HG02678 (cell line): ENCODE results near the gene STARD5.
"Not testable (repeated sequence)": the region's sequence is repeated elsewhere in the genome, so short reads cannot be mapped to it uniquely, and the experiment has no call there.

Source experiments
- ATAC-seq: cut with Tn5 transposase; IDR thresholded peaks from one replicate; pipeline ENCODE4 v1.9.1; 2021; ENCODE audit warnings: mild to moderate bottlenecking, moderate library complexity; ENCODE audit not compliant: unreplicated experiment

The STARD5 gene

DNA sequence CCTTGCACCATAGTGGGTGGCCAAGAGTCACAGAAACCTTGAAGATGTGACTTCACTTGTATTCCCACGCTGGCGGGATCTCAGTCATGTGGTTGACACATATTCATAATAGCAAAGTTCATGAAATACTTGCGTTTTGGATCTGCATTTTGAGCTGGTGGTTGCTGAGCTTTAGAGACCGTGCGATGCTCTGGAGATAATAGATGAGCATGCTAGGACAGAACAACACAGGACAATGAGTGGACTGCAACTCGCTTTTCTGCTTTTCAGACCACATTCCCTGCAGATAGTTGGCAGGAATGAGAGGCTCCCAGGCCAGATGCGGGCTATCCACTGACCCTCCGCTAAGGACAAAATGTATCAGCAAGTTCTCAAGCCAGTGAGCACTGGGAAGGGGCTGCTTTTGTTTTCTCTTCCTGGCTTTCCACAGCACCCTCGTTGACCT lies 13.8 kb upstream of the STARD5 start:
- no peak for ATAC-seq

DNA sequence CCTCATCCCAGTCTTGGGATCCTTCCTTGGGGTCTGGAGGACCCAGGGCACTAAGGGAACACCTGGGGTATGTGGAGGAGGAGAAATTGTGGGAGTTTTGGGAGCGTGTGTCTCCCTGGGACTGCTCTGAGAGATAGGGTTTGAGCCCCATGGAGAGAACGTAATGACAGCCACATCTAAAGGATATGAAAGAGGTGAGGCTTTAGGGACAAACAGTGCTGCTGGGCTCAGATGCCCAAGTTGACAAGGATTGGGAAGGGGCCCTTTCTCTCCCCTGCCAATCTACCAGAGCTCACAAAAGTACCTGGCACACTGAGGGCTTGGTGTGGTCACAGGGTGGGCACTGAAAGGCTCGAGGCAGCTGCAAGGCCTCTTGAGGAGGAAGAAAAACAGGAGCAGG lies 13.3 kb upstream of the STARD5 start:
- no peak for ATAC-seq

DNA sequence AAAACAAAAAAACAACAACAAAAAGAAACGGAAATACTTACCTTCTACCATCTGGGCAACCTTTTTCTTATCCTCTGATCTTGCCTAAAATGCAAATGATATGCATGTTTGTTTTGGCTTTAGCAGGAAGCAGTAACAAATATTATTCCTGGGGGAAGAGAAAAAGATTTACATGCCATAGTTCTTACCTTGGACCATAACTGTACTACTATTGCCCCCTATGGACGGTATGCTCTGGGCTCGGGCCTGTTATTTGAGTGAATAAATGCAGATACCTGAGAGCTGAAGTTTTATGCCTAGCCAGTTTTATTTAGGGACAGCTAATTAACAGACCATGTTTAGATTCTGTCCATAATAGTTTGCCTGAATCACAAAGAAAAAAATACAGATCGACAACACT lies 12.6 kb upstream of the STARD5 start:
- ATAC-seq = no peak

DNA sequence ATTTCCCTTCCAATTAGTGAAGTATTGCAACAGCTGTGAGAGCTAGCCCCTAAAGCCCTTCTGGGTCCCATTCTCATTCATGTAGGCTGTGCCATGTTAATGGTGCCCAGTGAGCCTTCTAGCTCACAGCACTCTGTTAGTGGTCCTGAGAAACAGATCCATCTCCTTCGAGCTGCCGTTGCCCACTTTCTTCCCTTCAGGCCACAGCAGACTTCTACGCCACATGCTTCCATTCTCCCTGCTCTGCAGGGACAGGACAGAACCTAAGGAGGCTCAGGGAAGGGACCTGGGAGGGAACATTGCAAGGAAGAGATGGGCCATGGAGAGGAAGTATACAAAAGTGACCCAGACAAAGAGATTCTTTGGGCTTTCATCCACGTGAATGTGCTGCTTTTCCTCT lies 11.7 kb upstream of the STARD5 start:
- ATAC-seq = no peak

DNA sequence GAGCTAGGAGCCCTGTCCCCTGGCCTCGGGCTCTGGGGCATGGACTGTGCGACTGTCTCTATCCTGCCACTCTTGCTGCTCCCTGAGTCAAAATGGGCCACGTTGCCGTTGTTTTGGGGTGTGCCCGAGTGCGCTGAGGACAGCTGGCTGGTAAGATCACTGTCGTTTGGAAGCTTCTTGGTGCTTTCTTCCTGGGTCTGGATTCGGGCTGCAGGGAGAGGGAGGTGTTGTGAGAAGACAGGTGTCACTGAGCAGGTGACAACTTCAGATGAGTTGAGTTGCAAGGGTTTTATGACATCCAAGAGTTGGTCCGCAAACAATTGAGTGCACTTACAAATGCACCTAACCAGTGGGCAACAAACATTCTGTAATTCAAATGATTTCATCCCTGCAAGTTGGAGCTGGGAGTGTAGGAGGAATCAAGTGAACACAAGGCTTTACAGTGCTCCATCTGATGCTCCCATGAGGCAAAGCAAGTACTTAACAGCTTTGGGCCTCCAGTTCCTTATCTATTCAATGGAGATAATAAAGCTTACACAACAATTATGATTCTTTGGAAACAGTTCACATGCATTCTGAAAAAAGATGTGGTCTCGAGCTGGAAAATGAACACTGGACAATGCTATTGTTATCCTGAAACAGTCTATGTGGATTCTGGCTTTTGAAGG lies 11.0 kb upstream of the STARD5 start:
- no peak for ATAC-seq

DNA sequence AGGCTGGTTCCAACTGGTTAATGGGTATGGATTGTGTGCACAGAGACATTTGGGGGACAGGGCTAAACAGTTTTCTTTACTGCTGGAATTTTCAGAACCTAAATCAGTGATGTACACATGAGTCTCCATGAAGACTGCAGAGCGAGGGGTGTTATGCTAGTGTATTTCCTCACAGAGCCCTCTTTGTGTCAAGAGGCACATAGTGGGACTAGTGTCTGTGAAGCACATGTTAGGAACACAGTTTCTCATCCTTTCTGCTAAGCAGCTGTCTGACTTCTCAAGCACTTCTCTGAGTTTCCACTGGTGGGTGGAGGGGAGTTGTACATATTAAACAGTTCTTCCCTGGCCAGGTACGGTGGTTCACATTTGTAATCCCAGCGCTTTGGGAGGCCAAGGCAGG lies 9.4 kb upstream of the STARD5 start:
- ATAC-seq = no peak

DNA sequence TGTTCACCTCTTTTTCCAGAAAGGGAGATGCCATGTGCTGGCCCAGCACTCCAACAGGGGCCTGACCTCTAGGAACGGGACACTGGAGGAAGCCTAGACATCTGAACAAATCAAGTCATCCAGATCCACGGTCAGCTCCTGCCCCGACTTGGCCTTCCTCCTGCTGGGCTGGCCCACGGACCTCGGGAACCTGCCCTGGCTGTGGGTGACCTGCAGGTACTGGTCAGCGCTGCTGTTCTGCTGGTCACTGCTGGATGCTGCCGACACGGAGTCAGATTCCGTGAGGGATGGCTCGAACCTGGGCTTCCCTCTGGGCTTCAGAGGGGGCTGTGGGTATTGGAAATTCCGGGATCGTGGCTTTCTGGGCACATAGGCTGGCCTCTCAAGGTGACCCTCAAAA lies 8.4 kb upstream of the STARD5 start:
- ATAC-seq = no peak

DNA sequence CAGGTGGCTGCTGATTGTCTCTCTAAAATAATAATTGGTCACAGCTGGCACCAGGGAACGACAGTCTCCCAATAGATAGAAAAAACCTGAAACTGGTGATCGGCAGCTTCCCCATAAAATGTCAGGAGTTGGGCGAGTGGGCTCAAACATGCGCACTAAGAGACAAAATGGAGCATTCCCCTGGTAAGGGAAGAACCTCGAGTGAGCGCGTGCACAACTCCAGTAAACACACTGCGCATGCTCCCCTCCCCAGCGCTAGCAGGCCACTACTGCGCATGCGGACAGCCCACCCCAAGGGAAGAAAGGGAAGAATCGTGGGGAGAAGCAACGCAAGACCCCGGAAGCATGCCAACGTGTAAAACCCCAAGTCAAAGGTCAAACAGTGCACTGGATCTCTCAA lies 7.7 kb upstream of the STARD5 start:
- ATAC-seq = no peak

DNA sequence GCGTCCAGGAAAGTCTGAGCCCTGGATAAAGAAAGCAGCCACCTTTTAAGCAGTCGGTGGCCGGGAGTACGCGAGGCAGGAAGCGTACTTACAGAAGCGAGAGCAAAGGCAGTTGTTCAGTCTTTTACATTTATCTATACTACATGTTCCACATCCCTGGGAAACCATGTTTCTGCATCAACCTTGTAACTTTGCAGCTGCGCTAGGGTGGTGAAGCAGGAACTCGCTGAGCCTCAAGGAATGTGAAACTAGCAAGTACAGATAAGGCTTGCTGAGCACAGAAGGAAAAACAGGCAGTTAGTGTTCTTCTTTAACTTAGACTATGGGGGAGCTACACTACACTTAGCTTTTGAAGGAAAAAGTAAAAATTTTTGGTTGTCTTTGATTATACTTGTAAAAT lies 7.2 kb upstream of the STARD5 start:
- ATAC-seq = not testable (repeated sequence)

DNA sequence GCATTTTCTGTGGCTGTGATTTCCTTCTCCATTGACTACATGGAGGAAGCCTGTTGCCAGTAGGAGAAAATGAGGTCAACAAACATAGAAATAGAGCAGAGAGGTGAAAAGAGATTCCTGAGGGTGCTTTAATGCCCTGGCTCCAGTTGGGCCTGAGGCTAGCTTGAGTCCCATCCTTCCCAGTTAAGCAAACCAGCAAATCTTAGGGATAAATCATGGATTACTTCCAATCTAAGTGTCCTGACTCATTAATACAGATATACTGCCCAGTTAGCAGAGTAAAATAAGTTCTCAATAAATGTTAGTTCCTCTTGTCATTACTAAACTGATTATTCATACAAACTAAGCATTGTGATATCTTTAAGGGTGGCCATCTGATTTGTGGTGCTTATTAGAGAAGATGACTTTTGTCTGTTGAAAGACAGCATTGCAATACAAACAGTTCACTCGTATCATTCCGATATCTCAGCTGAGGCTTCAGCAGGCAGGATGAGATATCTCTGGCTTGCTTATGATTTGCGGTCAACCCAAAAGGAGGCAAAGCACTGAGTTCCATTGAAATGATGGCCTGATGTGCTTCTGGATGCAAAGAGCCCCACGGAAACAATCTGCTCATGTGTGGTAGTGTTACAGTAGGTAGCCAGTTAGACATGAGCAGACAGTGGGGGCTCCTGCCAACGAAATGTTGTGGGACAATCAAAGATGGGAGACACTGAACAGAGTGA lies 6.6 kb upstream of the STARD5 start:
- ATAC-seq = no peak

DNA sequence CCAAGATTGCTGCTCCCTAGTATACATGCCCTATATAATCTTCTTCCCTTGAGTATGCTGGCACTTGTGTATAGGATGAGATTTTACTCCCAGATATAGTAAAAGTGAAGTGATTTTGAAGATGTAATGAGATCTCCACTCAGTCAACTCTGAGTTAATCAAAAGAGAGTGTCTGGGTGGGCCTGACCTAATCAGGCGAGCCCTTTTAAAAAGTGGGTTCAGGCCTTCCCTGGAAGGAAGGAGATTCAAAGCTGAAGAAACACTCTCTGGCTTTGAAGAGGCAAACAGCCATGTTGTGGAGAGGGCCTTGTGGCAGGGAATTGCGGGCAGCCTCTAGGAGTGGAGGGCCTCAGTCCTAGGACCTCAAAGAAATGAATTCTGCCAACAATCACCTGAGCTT lies 5.5 kb upstream of the STARD5 start:
- ATAC-seq = no peak

DNA sequence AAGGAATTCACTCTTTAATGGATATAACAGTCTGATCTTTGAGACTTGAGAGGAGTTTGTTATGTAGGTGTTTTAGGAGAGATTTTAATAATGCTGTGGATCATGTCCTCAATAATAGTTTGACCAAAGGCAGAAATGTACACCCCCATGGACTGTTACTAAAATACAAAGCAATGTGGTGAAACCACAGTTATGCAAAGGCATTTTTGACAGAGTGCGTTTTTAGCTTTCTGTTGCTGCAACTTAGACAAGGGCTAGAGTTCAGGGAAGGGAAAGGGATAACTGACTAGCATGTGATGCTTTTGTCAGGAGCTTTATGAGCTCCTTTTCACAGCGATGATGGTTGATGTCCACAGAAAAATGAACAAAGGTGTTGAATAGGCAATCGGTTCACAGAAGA lies 3.6 kb upstream of the STARD5 start:
- no peak for ATAC-seq

DNA sequence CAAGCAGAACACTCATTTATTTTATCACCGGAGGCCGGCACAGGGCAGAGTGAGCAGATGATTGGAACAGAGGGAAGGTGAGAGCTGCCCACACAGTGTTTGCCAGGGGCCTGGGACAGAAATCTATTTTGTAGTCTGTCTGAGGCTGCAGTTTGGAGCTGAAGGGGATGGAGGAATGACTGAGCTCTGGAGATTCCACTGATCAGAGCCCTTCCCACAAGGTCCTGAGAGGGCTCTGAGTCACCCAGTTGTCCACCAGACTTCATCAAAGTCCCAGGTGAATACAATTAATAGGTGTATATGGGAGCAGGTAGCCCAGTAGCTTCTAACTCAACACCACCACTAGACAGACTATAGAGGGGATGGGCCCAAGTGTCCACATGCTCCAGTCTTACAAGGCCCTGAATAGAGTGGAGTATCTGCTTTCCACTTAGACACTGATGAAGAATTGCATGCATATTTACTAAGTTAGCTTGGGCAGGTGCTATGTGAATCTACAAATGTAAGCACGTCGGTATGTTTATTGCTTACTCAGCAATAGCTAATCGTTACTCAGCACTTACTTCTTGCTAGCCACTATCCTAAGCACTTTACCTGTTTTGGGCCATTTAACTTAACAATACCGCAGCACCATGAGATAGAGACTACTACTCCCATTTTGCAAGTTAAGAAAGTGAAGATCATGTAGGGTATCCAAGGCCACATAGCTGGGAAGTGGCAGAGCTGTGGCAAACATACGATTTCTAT lies 2.7 kb upstream of the STARD5 start:
- no peak for ATAC-seq

DNA sequence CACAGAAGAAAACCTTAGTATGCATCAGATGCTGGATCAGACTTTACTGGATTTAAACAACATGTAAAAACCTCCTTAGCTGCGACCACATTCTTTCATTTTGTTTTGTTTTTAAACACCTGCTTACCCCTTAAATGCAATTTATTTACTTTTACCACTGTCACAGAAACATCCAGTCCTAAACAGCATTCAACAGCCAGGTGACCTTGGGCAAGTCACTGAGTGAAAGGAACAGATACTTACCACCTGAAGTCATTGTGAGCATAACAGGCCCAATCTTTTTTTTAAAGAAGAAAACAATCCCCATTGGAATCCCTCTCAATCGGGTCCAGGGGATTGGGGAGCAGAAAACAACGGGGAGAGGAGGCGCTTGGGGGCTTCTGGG lies 390 bp downstream of the STARD5 start:
- ATAC-seq = peak; percentile 2

DNA sequence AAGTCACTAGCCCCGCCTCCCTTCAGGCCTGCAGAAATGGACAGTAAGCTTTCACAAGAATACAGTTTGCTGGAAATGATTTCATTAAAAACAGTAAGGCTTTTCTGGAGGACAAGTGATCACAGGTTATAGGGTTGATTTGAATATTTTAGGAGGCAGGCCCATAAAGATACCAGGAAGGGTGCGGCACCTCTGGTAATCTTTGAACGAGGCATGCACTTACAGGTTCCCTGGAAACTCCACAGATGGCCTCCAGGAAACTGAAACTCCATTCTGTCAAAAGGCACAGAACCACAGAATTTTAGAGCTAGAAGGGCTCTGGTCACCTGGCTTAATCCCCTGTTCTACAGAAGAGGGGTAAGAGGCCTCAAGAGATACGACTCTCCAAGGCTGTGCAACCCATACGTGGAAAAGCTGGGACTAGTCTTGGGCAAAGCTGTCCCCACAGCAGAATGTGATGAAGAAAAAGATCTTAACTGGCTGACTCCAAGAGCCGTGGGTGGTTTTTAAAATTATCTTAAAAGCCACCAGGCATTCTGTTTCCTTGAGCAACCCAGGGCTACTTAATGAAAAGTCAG lies 1.2 kb downstream of the STARD5 start:
- no peak for ATAC-seq

DNA sequence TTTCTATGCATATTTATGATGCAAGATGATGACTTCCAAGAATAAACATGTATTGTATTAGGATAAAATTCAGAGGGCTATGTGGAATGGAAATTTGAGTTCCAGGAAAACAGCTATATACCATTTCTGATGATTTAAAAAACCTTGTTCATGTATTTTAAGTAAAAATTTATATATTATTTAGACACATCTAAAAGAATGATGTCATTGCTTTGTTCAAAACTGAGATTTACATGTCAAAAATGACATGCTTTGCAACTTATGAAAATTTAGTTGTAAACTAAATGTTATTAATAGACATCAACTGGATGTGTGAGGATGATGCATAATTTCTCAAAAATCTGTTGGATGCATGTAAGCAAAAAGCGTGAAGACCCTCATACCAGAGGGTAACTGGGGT lies 2.3 kb downstream of the STARD5 start:
- ATAC-seq = no peak

DNA sequence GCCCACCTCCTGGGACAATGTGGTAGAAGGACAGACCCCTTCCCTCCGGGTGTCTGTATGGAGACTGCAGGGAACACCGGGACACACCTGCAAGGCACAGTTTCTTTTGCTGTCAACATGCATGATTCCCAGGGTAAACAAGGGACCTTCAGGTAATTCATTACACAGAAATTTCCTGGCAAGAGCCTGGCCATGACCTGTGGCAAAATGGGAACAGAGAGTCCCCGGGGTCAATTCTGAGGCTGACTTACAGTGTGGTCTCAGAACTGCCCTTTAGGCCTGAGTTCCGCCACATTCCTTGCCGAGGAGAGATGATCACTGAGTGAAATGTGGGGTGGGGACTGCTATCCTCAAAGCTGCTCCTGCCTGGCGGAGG lies 6.3 kb downstream of the STARD5 start:
- ATAC-seq = no peak

DNA sequence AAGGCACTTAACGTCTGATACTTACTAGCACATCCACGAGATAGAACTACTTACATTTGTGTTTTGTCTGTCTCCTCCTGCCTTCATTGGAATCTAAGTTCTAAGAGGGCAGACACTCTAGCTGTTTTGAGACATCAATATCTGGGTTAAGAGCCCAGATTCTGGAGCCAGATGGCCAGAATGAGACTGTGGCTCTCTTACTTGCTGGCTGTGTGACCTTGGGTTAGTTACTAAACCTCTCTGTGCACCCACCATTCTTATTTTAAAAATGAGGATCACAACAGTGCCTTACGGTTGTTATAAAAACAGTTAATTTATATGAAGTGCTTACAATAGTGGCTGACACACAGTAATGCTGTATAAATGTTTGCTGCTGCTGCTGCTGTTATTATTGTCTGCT lies 7.7 kb downstream of the STARD5 start:
- ATAC-seq = no peak

DNA sequence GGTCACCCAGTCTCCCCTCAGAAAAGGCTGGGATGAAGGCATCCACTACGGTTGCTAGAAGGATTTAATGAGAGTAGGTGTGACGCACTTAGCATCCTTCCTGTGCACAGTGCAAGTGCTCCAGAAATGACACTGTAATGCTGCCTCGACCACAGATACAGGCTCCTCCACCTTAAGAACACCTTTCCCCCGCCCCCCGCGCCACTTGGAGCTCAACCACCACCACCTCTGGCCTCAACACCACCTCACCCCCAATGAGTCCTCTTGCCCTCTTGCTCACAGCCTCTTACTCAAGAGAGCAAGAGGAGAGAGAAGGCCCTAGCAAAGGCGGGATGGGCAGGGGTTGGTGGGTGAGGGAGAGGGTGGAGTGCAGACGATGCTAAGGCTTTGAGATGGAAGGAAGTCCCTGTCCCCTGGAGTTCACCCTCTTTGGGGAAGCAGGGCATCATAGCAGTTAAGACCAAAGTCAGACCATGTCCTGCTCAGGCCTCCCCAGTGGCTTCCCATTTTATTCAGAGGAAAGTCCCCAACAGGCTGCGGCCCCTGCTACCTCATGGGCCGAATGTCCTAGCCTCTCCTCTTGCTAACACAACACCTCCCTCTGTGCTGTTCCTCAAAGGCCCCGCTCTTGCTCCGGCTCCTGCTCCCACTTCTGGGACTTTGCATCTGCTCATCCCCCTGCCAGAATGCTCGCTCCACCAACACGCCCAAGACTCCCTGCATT lies 8.3 kb downstream of the STARD5 start:
- no peak for ATAC-seq

DNA sequence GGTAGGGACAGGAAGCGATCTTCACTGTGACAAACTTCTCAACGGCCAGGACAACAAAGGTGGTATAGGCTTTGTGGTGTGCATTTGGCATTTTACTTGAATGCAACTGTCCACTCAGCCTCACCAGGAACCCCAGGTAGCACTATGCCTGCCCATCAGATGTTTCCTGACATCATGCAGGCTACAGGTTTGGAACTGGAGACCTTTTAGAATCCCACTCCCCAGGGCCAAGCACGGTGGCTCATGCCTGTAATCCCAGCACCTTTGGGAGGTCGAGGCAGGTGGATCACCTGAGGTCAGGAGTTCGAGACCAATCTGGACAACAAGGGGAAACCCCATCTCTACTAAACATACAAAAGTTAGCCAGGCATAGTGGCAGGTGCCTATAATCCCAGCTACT lies 9.6 kb downstream of the STARD5 start:
- no peak for ATAC-seq

DNA sequence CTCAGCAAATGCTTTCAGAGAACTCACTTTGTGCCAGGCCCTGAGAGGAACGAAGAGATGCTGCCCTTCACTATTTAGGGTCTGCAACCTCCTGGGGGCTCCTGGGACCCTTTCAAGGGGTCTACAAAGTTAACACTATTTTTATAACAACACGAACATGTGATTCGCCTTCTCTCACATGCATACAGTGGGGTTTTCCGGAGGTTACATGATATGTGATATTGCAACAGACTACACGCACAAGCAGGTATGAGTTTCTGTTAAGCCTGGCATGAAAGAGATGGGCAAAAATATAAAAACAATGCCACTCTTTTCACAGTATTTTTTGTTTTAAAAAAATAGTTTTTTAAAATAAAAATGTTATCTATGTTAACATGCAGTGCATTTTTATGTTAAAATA lies 10.3 kb downstream of the STARD5 start:
- no peak for ATAC-seq
